CD14-positive monocyte (primary cell): ENCODE results near the gene KLRD1. TPM values are rescaled to one million over a fixed set of nuclear protein-coding genes. Genes with fewer than 3 reads are reported as not detected.

Source experiments
- DNase-seq, 3 donors: peaks; one replicate each; pipeline ENCODE4 v3.0.0-alpha.2; 2011 to 2022
- H2AFZ ChIP-seq: 2 replicates; pipeline ENCODE4 v1.6.0; 2012; ENCODE audit warnings: mild to moderate bottlenecking, low read depth, low read length, inconsistent platforms; ENCODE audit not compliant: insufficient read depth, poor library complexity, severe bottlenecking
- H3K27ac ChIP-seq, 2 donors: 1 replicate in 1 of 2; 2 replicates in 1 of 2; pipeline ENCODE4 v1.5.1; 2012 to 2013; ENCODE audit warnings: low read length in 2 of 2, control low read depth in 1 of 2, inconsistent platforms in 1 of 2, low read depth in 1 of 2, mild to moderate bottlenecking in 1 of 2
- H3K27me3 ChIP-seq, 2 donors: one replicate each; pipeline versions ENCODE4 v1.6.0 to v1.6.1; 2011 to 2013; ENCODE audit warnings: low read length in 2 of 2; ENCODE audit not compliant: control insufficient read depth in 2 of 2, insufficient read depth in 2 of 2
- H3K36me3 ChIP-seq, 2 donors: replicated peaks in 1 of 2; 1 replicate in 1 of 2; 2 replicates in 1 of 2; pipeline versions ENCODE4 v1.5.1 to v1.6.1; 2012 to 2013; ENCODE audit warnings: low read length in 2 of 2, control low read depth in 1 of 2, inconsistent platforms in 1 of 2, mild to moderate bottlenecking in 1 of 2; ENCODE audit not compliant: insufficient read depth in 2 of 2, control insufficient read depth in 1 of 2
- H3K4me1 ChIP-seq, 2 donors: 1 replicate in 1 of 2; 2 replicates in 1 of 2; pipeline versions ENCODE4 v1.5.1 to v1.6.1; 2012 to 2013; ENCODE audit warnings: low read length in 2 of 2, control low read depth in 1 of 2, inconsistent platforms in 1 of 2, mild to moderate bottlenecking in 1 of 2, moderate library complexity in 1 of 2; ENCODE audit not compliant: insufficient read depth in 2 of 2, control insufficient read depth in 1 of 2
- H3K4me2 ChIP-seq: replicated peaks from 2 replicates; pipeline ENCODE3; 2012; ENCODE audit warnings: low read length, moderate library complexity, mild to moderate bottlenecking; ENCODE audit not compliant: poor library complexity, severe bottlenecking; ENCODE audit errors: extremely low read depth
- H3K4me3 ChIP-seq, 3 experiments: fragments of 200-600 bp in 1 of 3; sonication (generic) in 1 of 3; replicated peaks in 1 of 3; 1 replicate in 2 of 3; 2 replicates in 1 of 3; pipeline ENCODE4 v1.5.1; 2011 to 2013; ENCODE audit warnings: low read length in 3 of 3, mild to moderate bottlenecking in 3 of 3, control low read depth in 2 of 3, low read depth in 2 of 3, inconsistent platforms in 1 of 3, moderate library complexity in 1 of 3
- H3K79me2 ChIP-seq: 2 replicates; pipeline ENCODE4 v1.6.0; 2012; ENCODE audit warnings: mild to moderate bottlenecking, control low read depth, inconsistent platforms, low read length, moderate library complexity; ENCODE audit not compliant: insufficient read depth
- H3K9ac ChIP-seq: 2 replicates; pipeline ENCODE4 v1.6.0; 2017; ENCODE audit warnings: low read length, mild to moderate bottlenecking; ENCODE audit not compliant: insufficient read depth, poor library complexity, severe bottlenecking
- H3K9me3 ChIP-seq, 2 donors: replicated peaks in 1 of 2; 1 replicate in 1 of 2; 2 replicates in 1 of 2; pipeline versions ENCODE4 v1.5.1 to v1.6.1; 2012 to 2013; ENCODE audit warnings: low read length in 2 of 2, control low read depth in 1 of 2; ENCODE audit not compliant: control insufficient read depth in 1 of 2, insufficient read depth in 1 of 2
- H4K20me1 ChIP-seq: 2 replicates; pipeline ENCODE4 v1.6.0; 2012; ENCODE audit warnings: mild to moderate bottlenecking, low read length, control low read depth, moderate library complexity; ENCODE audit not compliant: insufficient read depth
- H3K27ac Mint-ChIP-seq, 7 donors: one replicate each; pipeline ENCODE4 v1.8.0; 2020; ENCODE audit warnings: mild to moderate bottlenecking in 7 of 7, mixed read lengths in 7 of 7, moderate library complexity in 6 of 7, inconsistent platforms in 2 of 7
- H3K27me3 Mint-ChIP-seq, 3 donors: one replicate each; pipeline ENCODE4 v1.8.0; 2021 to 2022; ENCODE audit warnings: low read depth in 3 of 3, mild to moderate bottlenecking in 3 of 3, mixed read lengths in 3 of 3, moderate library complexity in 3 of 3, inconsistent platforms in 1 of 3
- H3K36me3 Mint-ChIP-seq, 2 donors: one replicate each; pipeline ENCODE4 v1.8.0; 2020; ENCODE audit warnings: mixed read lengths in 2 of 2, inconsistent platforms in 1 of 2, mild to moderate bottlenecking in 1 of 2
- H3K4me1 Mint-ChIP-seq: one replicate; pipeline ENCODE4 v1.8.0; 2020; ENCODE audit warnings: mild to moderate bottlenecking, mixed read lengths
- H3K4me3 Mint-ChIP-seq, 2 donors: one replicate each; pipeline ENCODE4 v1.8.0; 2020; ENCODE audit warnings: mild to moderate bottlenecking in 2 of 2, mixed read lengths in 2 of 2, moderate library complexity in 1 of 2
- H3K9me3 Mint-ChIP-seq, 7 donors: one replicate each; pipeline ENCODE4 v1.8.0; 2020 to 2022; ENCODE audit warnings: mixed read lengths in 7 of 7, mild to moderate bottlenecking in 6 of 7, moderate library complexity in 6 of 7, inconsistent platforms in 2 of 7
- CTCF ChIP-seq: fragments of 200-600 bp; IDR thresholded peaks from one replicate; pipeline ENCODE4 v1.8.0; 2022; ENCODE audit warnings: antibody characterized with exemption, mild to moderate bottlenecking
- WGBS: methylation state at CpG from one replicate; pipeline ENCODE4 v1.1.5; 2013; ENCODE audit warnings: missing lambda C conversion rate; ENCODE audit not compliant: insufficient coverage; 5-methylcytosine and 5-hydroxymethylcytosine counted together
- intact Hi-C, 2 donors: fragments of 100-400 bp; cut with micrococcal nuclease; formaldehyde crosslinking; loops; one replicate each; pipeline versions ENCODE4 v1.15.0 to v1.15.1; 2023
- polyA plus RNA-seq, 3 donors: library from polyadenylated mRNA; depleted of rRNA in 1 of 3; unstranded in 2 of 3; stranded (reverse) in 1 of 3; fragments of 300-500 nt in 2 of 3; fragments of >200 nt in 1 of 3; fragmentation: Illumina TruSeq in 2 of 3; gene quantifications; 1 replicate in 2 of 3; 2 replicates in 1 of 3; pipeline ENCODE4 v1.2.3, GENCODE V29; 2012 to 2021

Gene KLRD1
- polyA plus RNA-seq, 3 donors = 0.08 to 0.79 (median 0.51) TPM

- Histone ChIP-seq H3K36me3 (no peaks in the 10 kb centered on the region), H3K4me2 (peak overlapping the region; percentile 75), H3K27ac (peak overlapping the region in 1 of 2 donors; percentile 97), H3K4me1 (peaks cover 24 to 29% of the 10 kb centered on the region in 2 donors), H3K27me3 (no peaks in the 10 kb centered on the region), H3K4me3 (peak overlapping the region in 1 of 3 experiments; percentile 91), H4K20me1 (no peaks in the 10 kb centered on the region), H3K9me3 (peaks cover 0 to 9% of the 10 kb centered on the region in 2 donors), H2AFZ (peak overlapping the region; percentile 96), H3K79me2 (no peaks in the 10 kb centered on the region), H3K9ac (no peak overlapping the region)
- Mint-ChIP-seq H3K4me3 (no peak overlapping the region), H3K4me1 (peaks cover 8% of the 10 kb centered on the region), H3K9me3 (peaks cover 4 to 15% (median 8%) of the 10 kb centered on the region in 7 donors), H3K36me3 (no peaks in the 10 kb centered on the region), H3K27me3 (no peaks in the 10 kb centered on the region), H3K27ac (no peak overlapping the region)
- intact Hi-C loops = loop anchor here in 1 of 2 donors (5.0 kb wide), 1 partner anchor 44 kb away; the partner anchor contains the start of gene KLRC4
- DNase-seq = no peak
- WGBS = 100% methylated on average over 3 of the region's 5 CpGs
- no peak for TF ChIP-seq CTCF
Measured at GRCh38 chr12:10363658-10363913, 55.9 kb downstream of the KLRD1 start.

GRCh38 chr12:10363914-10364814 is 56.5 kb downstream of the KLRD1 start:
- Mint-ChIP-seq H3K36me3 (no peaks in the 10 kb centered on the region), H3K4me3 (no peak overlapping the region)
- TF ChIP-seq CTCF = no peak

More at GRCh38 chr12:10363914-10364814, 56.5 kb downstream of the KLRD1 start:
- intact Hi-C loops = loop anchor here in 1 of 2 donors (5.0 kb wide), 1 partner anchor 43 kb away; the partner anchor contains the start of gene KLRC4
- WGBS = 12% methylated on average over 15 of the region's 19 CpGs
- peak; percentile 38 to 51 (median 45) for DNase-seq
- Histone ChIP-seq H3K27ac (peak overlapping the region; percentile 69 to 97), H3K4me2 (peak overlapping the region; percentile 75), H3K36me3 (no peaks in the 10 kb centered on the region), H4K20me1 (no peaks in the 10 kb centered on the region), H3K4me1 (peaks cover 24 to 29% of the 10 kb centered on the region in 2 donors), H3K9ac (peak overlapping the region; percentile 84), H3K4me3 (peak overlapping the region; percentile 52 to 99 (median 91)), H2AFZ (peak overlapping the region; percentile 96), H3K79me2 (no peaks in the 10 kb centered on the region), H3K9me3 (peaks cover 0 to 9% of the 10 kb centered on the region in 2 donors), H3K27me3 (no peaks in the 10 kb centered on the region)
- H3K4me1 Mint-ChIP-seq = peaks cover 11% of the 10 kb centered on the region
- peaks cover 4 to 16% (median 8%) of the 10 kb centered on the region in 7 donors for H3K9me3 Mint-ChIP-seq
- no peak overlapping the region for H3K27ac Mint-ChIP-seq
- H3K27me3 Mint-ChIP-seq = no peaks in the 10 kb centered on the region
